Psoas muscle (tissue), 8 donors: Measurements from ENCODE around the gene BHLHA15. TPM values are rescaled to one million over a fixed set of nuclear protein-coding genes. Genes with fewer than 3 reads are reported as not detected.

ENCODE experiments used
- ATAC-seq, 4 donors: fragments of 200-7000 bp; cut with Tn5 transposase; one replicate each; pipeline ENCODE4 v1.9.1; 2020; ENCODE audit warnings: moderate library complexity in 3 of 4, mild to moderate bottlenecking in 2 of 4
- DNase-seq, 2 donors: peaks; one replicate each; pipeline ENCODE4 v3.0.0-alpha.2; 2020
- H3K27ac ChIP-seq: fragments of 200-600 bp; one replicate; pipeline ENCODE4 v1.8.0; 2022
- H3K27me3 ChIP-seq, 3 donors: fragments of 200-600 bp in 1 of 3; one replicate each; pipeline versions ENCODE4 v1.6.1 to v1.8.0; 2013 to 2022; ENCODE audit warnings: low read length in 2 of 3, mild to moderate bottlenecking in 2 of 3, moderate library complexity in 1 of 3; ENCODE audit not compliant: insufficient read depth in 3 of 3
- H3K36me3 ChIP-seq, 2 donors: fragments of 200-600 bp in 1 of 2; one replicate each; pipeline versions ENCODE4 v1.6.1 to v1.8.0; 2013 to 2022; ENCODE audit warnings: low read depth in 1 of 2, mild to moderate bottlenecking in 1 of 2, moderate library complexity in 1 of 2; ENCODE audit not compliant: insufficient read depth in 1 of 2
- H3K4me1 ChIP-seq: fragments of 200-600 bp; one replicate; pipeline ENCODE4 v1.8.0; 2022
- H3K4me3 ChIP-seq: fragments of 200-600 bp; one replicate; pipeline ENCODE4 v1.8.0; 2022; ENCODE audit warnings: mild to moderate bottlenecking
- H3K9me3 ChIP-seq: fragments of 200-600 bp; one replicate; pipeline ENCODE4 v1.8.0; 2022
- WGBS, 3 donors: extraction: QIAGEN DNeasy Blood & Tissue Kit; methylation state at CpG; one replicate each; pipeline versions ENCODE4 v1.1.6 to v1.1.7; 2013; 5-methylcytosine and 5-hydroxymethylcytosine counted together
- intact Hi-C, 2 donors: fragments of 100-400 bp; cut with DNase I; formaldehyde crosslinking; loops; one replicate each; pipeline versions ENCODE4 v1.11.0 to v1.14.2; 2022
- polyA plus RNA-seq, 3 donors: library from polyadenylated mRNA; stranded (reverse); fragments of 200-250 nt; gene quantifications; one replicate each; pipeline ENCODE4 v1.2.3, GENCODE V29; 2013
- total RNA-seq, 4 donors: library from RNA; stranded (reverse); fragmentation: NEBNext Ultra II Directional in 2 of 4; extraction: Animal tissue kit (Norgen Biotek cat#: 25700) in 2 of 4; gene quantifications; one replicate each; pipeline versions ENCODE4 v1.2.1 to v1.2.4, GENCODE V29; 2021 to 2023
- TF ChIP-seq, protein P1 (sequence below): fragments of 200-600 bp; IDR thresholded peaks from one replicate; pipeline ENCODE4 v1.8.0; 2022; ENCODE audit warnings: antibody characterized with exemption
- donor health status: healthy with polysubstance abuse.
- donor health status: DM: no; HTN: no; CAD: no; lungs with moderate emphysema.
- donor health status: Bipolar disorder and iron deficiency.
- donor health status: healthy.
- donor health status: DM: yes; HTN: yes; CAD: no.
- donor health status: DM: no; HTN: no; CAD: no.
- donor health status: DM: no; HTN: no; CAD: no.
- donor health status: DM: yes; HTN: yes; CAD: no.

Gene BHLHA15
- total and polyA plus RNA-seq, 7 donors, result not detected

DNA sequence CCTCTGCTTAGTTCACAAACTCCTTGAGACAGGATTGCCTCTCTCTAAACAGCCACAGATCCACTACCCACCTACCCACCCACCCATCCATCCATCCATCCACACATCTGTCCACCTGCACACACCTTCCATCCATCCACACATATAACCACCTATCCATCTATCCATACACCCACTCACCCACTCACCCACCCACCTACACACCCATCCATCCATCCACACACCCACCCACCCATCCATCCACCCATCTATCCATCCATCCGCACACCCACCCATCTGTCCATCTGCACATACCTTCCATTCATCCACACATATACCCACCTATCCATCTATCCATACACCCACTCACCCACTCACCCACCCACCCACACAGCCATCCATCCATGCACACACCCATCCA, 31.1 kb downstream of the BHLHA15 start:
- H3K4me3 ChIP-seq, result no peak overlapping the region
- no peaks in the 10 kb centered on the region for H3K9me3 ChIP-seq
- H3K36me3 ChIP-seq, result peaks cover 0 to 65% of the 10 kb centered on the region in 2 donors

DNA sequence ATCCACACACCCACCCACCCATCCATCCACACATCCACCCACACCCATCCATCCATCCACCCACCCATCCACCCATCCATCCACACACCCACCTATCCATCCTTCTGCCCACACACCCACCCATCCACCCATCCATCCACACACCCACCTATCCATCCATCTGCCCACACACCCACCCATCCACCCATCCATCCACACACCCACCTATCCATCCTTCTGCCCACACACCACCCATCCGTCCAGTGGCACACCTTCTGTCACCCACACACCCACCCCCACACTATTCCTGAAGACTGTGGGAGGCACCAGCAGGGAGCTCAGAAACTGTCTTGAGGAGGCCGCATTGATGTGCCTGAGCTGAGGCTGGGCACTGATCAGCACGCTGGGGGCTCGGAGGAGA, 31.7 kb downstream of the BHLHA15 start:
- no peak overlapping the region for H3K4me3 ChIP-seq
- ATAC-seq (no peak), DNase-seq (no peak)
- H3K4me1 ChIP-seq, result peaks cover 2% of the 10 kb centered on the region
- TF ChIP-seq, protein P1, sequence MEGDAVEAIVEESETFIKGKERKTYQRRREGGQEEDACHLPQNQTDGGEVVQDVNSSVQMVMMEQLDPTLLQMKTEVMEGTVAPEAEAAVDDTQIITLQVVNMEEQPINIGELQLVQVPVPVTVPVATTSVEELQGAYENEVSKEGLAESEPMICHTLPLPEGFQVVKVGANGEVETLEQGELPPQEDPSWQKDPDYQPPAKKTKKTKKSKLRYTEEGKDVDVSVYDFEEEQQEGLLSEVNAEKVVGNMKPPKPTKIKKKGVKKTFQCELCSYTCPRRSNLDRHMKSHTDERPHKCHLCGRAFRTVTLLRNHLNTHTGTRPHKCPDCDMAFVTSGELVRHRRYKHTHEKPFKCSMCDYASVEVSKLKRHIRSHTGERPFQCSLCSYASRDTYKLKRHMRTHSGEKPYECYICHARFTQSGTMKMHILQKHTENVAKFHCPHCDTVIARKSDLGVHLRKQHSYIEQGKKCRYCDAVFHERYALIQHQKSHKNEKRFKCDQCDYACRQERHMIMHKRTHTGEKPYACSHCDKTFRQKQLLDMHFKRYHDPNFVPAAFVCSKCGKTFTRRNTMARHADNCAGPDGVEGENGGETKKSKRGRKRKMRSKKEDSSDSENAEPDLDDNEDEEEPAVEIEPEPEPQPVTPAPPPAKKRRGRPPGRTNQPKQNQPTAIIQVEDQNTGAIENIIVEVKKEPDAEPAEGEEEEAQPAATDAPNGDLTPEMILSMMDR, result no peak
- H3K9me3 ChIP-seq, result no peaks in the 10 kb centered on the region
- WGBS, 3 donors, result 93 to 97% (median 94%) methylated on average over 4 of the region's 4 CpGs
- no peak overlapping the region for H3K27ac ChIP-seq
- peaks cover 0 to 66% of the 10 kb centered on the region in 2 donors for H3K36me3 ChIP-seq
- intact Hi-C loops, result loop anchor here (5.0 to 10.0 kb wide), 3 partner anchors 136 to 218 kb away; partner anchors contain the start of gene LMTK2 (in 1 of the 2)
- no peaks in the 10 kb centered on the region for H3K27me3 ChIP-seq

More for the DNA sequence above, 31.1 kb downstream of the BHLHA15 start:
- 91 to 100% (median 100%) methylated on average over 1 of the region's 1 CpG for WGBS, 3 donors
- ATAC-seq, result no peak
- no peaks in the 10 kb centered on the region for H3K4me1 ChIP-seq
- peak in 1 of 2 donors; percentile 7 for DNase-seq
- TF ChIP-seq, protein P1, result no peak
- H3K27ac ChIP-seq, result no peak overlapping the region
- intact Hi-C loops, result loop anchor here (5.0 to 10.0 kb wide), 3 partner anchors 135 to 218 kb away; partner anchors contain the start of gene LMTK2 (in 1 of the 2)
- H3K27me3 ChIP-seq, result no peaks in the 10 kb centered on the region

DNA sequence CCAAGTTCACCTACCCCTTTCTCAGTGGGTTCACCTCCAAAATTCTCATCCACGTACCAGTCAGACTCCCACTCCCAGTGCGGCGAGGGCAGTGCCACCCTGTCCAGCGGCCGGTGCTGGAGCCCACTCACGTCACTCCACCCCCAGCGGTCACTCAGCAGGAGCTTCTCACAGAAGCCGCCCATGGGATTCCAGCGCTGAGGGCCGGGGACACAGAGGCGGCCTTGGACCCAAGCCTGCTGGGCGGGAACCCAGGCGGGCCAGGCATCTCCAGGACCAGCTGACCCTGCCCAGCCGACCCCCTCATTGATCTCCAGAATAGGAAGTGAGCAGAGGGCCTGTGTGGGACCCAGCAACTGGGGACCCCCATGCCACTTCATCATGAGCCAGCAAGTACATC, 33.6 kb downstream of the BHLHA15 start:
- DNase-seq (no peak), ATAC-seq (no peak)
- 89 to 93% (median 90%) methylated on average over 13 to 14 of the region's 14 CpGs for WGBS, 3 donors
- intact Hi-C loops, result loop anchor here (5.0 to 10.0 kb wide), 3 partner anchors 138 to 220 kb away; partner anchors contain the start of gene LMTK2 (in 1 of the 2)
- no peaks in the 10 kb centered on the region for H3K9me3 ChIP-seq
- H3K36me3 ChIP-seq, result peaks cover 0 to 48% of the 10 kb centered on the region in 2 donors
- no peaks in the 10 kb centered on the region for H3K27me3 ChIP-seq
- H3K4me1 ChIP-seq, result peaks cover 3% of the 10 kb centered on the region
- TF ChIP-seq, protein P1, result no peak
- H3K4me3 ChIP-seq, result no peak overlapping the region
- no peak overlapping the region for H3K27ac ChIP-seq

DNA sequence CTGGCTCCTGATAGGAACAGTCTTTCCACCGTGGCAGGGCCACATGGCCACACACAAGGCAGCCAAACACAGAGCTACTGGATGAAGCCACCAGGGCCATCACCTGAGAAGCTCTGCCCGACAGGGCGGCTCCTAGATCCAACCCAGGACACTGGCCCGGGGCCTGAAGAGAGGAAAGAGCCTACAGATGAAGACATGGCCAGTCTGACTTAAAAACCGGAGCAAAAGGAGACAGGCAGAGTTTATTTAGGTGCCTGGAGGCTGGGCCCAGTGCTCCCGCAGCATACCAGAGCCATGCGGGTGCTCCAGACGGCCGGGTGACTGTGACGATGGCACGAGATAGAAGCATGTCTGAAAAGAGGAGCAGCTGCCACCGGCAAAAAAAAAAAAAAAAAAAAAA, 36.9 kb downstream of the BHLHA15 start:
- TF ChIP-seq, protein P1, result no peak
- Histone ChIP-seq H3K4me1 (peaks cover 16% of the 10 kb centered on the region), H3K4me3 (no peak overlapping the region), H3K9me3 (no peaks in the 10 kb centered on the region), H3K36me3 (peaks cover 0 to 26% of the 10 kb centered on the region in 2 donors), H3K27ac (no peak overlapping the region), H3K27me3 (no peaks in the 10 kb centered on the region)
- ATAC-seq (no peak), DNase-seq (no peak)
- intact Hi-C loops, result loop anchor here in 1 of 2 donors (10.0 kb wide), 1 partner anchor 223 kb away; no protein-coding TSS in a partner anchor
- 93 to 95% (median 93%) methylated on average over 12 of the region's 12 CpGs for WGBS, 3 donors

DNA sequence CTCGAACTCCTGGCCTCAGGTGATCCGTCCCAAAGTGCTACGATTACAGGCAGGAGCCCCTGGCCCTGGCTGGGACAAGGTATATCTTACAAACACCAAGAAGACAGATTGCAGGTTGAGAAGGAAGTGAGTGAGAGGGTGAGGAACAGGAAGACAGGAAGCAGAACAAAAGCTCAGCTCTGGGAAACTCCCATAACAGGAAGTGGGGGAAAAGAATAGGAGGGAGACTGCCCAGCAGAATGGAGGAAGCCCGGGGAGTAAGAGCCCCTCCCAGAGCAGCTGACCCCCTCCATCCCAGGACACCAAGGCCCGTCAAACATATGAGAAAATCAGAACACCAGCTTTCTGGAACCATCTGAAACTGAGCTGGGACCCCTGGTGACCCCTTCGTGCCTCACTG, 37.9 kb downstream of the BHLHA15 start:
- H3K4me1 ChIP-seq, result peaks cover 17% of the 10 kb centered on the region
- ATAC-seq, result no peak
- TF ChIP-seq, protein P1, result no peak

More for the DNA sequence above, 37.9 kb downstream of the BHLHA15 start:
- intact Hi-C loops, result loop anchor here in 1 of 2 donors (10.0 kb wide), 1 partner anchor 224 kb away; no protein-coding TSS in a partner anchor
- DNase-seq, result no peak
- peaks cover 0 to 16% of the 10 kb centered on the region in 2 donors for H3K36me3 ChIP-seq
- H3K4me3 ChIP-seq, result no peak overlapping the region
- H3K27ac ChIP-seq, result no peak overlapping the region
- 72 to 78% (median 78%) methylated on average over 6 of the region's 6 CpGs for WGBS, 3 donors
- H3K27me3 ChIP-seq, result no peaks in the 10 kb centered on the region
- no peaks in the 10 kb centered on the region for H3K9me3 ChIP-seq
